GM10248 (cell line): ENCODE measurements around the gene CFI.

Source experiments
- CTCF ChIA-PET: fragments of 300-600 bp; sonication (Branson Sonifier 250); formaldehyde crosslinking; extraction: SDS; loops from one replicate; lab custom pipeline; 2021; ENCODE audit warnings: antibody characterized with exemption; lab: Yijun Ruan, JAX
- POLR2A ChIA-PET: fragments of 350-650 bp; sonication (Branson Sonifier 250); formaldehyde crosslinking; extraction: SDS; loops from one replicate; lab custom pipeline; 2020; ENCODE audit warnings: antibody characterized with exemption; lab: Yijun Ruan, JAX
- DNase-seq: peaks from one replicate; pipeline ENCODE4 v3.0.0; 2012; ENCODE audit errors: extremely low spot score
- TF ChIP-seq, protein P1 (sequence below): IDR thresholded peaks from 2 replicates; pipeline ENCODE4 v1.5.1; 2012; ENCODE audit warnings: mild to moderate bottlenecking, low read depth; ENCODE audit errors: extremely low read depth, missing control alignments, control extremely low read depth

Gene CFI

GRCh38 chr4:109719604-109720003 is 82.2 kb downstream of the CFI start:
- ChIA-PET POLR2A (no interaction called here), CTCF (interaction anchor here (1.8 kb wide), 1 partner anchor 17 kb away, joined by 4 read pairs; the partner anchor contains the start of gene CASP6)
- no peak for DNase-seq
- TF ChIP-seq, protein P1, sequence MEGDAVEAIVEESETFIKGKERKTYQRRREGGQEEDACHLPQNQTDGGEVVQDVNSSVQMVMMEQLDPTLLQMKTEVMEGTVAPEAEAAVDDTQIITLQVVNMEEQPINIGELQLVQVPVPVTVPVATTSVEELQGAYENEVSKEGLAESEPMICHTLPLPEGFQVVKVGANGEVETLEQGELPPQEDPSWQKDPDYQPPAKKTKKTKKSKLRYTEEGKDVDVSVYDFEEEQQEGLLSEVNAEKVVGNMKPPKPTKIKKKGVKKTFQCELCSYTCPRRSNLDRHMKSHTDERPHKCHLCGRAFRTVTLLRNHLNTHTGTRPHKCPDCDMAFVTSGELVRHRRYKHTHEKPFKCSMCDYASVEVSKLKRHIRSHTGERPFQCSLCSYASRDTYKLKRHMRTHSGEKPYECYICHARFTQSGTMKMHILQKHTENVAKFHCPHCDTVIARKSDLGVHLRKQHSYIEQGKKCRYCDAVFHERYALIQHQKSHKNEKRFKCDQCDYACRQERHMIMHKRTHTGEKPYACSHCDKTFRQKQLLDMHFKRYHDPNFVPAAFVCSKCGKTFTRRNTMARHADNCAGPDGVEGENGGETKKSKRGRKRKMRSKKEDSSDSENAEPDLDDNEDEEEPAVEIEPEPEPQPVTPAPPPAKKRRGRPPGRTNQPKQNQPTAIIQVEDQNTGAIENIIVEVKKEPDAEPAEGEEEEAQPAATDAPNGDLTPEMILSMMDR: no peak

DNA sequence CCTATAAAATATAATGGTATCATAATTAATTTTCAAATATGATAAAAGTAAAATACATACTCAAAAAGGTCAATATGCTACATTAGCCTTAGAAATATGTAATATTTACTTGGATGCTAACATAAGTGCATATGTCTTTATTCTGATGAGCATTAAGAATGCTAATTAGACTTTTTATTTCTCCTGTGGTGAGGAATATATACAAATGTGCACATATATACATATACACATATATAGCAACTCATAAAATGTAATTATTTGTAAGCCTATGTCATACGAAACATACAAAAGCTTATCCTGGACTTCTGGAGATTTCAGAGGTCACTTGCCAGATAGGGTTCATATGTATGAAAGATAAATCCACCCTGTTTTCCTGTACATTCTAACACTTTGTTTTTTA is 83.0 kb downstream of the CFI start:
- ChIA-PET CTCF (interaction anchor here (2.8 kb wide), 1 partner anchor 15 kb away, joined by 14 read pairs; the partner anchor contains the start of gene CASP6), POLR2A (no interaction called here)
- no peak for DNase-seq
- TF ChIP-seq, protein P1: no peak

DNA sequence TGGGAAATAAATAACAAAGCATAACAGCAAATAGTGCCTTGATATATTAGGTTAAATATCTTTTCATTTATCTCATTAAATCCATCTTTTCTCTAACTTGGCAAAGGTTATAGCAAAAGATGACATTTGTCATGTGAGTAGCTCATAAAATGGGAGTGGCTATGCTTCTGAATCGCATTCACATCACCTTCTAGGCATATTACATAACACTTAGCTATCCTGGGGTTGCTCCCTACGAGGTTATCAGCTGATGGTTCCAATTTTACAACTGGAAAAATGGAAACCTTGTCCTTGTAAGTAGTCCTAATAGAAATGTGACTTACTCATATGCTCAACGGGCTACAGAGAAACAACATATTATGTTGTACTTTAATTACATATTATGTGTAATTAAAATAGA is 88.3 kb downstream of the CFI start:
- POLR2A ChIA-PET: no interaction called here
- CTCF ChIA-PET: interaction anchor here (0.9 to 1.4 kb wide), 3 partner anchors 10 to 280 kb away, joined by 3 to 4 read pairs (median 3); partner anchors contain the start of genes CASP6 and SEC24B
- DNase-seq: no peak
- TF ChIP-seq, protein P1: no peak

GRCh38 chr4:109708990-109709389 is 92.8 kb downstream of the CFI start:
- TF ChIP-seq, protein P1: no peak
- DNase-seq: no peak
- ChIA-PET POLR2A (no interaction called here), CTCF (interaction anchor here (0.8 kb wide), 1 partner anchor 8 kb away, joined by 3 read pairs; no protein-coding TSS in a partner anchor)

DNA sequence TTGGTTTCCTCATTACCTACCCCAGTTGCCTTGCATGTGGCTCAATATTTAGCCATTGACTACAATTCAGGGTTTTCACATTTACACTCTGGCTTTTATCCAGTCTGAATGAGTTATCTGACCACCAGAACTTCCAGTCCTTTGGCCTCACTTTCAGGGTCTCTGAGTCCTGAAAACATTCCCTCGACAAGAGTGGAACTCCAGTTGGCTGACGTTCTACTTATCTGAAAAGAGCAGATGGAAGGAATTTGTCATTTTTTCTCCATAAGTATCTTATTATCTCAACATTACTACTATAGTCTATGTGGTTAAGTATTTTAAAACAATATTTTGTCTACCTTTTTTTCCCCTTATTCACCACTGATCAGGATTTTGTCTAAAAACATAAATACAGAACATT is 93.4 kb downstream of the CFI start:
- TF ChIP-seq, protein P1: no peak
- CTCF ChIA-PET: no interaction called here

DNA sequence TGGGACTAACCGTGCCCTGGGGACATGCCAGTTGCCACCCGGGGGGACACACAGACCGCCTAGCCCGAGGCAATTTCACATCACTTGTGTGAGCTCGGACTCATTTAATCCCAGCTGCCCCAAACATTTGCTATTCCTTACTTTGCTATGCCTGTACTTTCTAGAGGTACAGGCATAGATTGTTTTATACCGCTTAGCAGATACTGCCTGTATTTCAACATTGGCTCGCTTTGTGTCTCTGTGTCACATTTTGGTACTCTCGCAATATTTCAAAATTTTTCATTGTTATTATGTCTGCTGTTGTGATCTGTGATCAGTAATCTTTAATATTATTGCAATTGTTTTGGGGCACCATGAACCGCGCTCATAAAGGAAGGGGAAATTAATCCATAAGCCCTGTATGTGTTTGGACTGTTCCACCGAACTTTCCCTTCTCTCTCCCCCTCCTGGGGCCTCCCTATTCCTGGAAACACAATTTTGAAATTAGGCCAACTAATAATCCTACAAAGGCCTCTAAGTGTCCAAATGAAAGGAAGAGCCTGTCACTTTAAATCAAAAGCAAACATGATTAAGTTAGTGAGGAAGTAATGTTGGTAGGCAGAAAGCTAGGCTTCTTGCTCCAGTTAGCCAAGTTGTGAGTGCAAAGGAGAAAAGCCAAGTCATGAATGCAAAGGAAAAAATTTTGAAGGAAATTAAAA is 98.0 kb downstream of the CFI start:
- TF ChIP-seq, protein P1: no peak
- no peak for DNase-seq
- CTCF ChIA-PET: interaction anchor here (0.7 to 3.4 kb wide), 12 partner anchors 8 to 271 kb away, joined by 3 to 16 read pairs (median 4); partner anchors contain the start of genes PLA2G12A and SEC24B
- POLR2A ChIA-PET: interaction anchor here (0.6 kb wide), 1 partner anchor 509 kb away, joined by 5 read pairs; no protein-coding TSS in a partner anchor

More for the DNA sequence above, 93.4 kb downstream of the CFI start:
- no peak for DNase-seq
- POLR2A ChIA-PET: no interaction called here
